MM.1S (cell line): ENCODE measurements around the gene CTPS2.

ENCODE experiments used
- EZH2 ChIP-seq: fragments of 300-600 bp; sonication (generic); optimal IDR thresholded peaks from 2 replicates; pipeline ENCODE3; 2017; ENCODE audit warnings: low read depth, mild to moderate bottlenecking, antibody characterized with exemption, low read length, mixed read lengths
- EZH2phosphoT487 ChIP-seq: fragments of 300-600 bp; sonication (generic); IDR thresholded peaks from 2 replicates; pipeline ENCODE4 v1.6.1; 2018; ENCODE audit warnings: antibody characterized with exemption, low read length
- TF ChIP-seq, protein P1 (sequence below): fragments of 300-600 bp; sonication (generic); IDR thresholded peaks from 2 replicates; pipeline ENCODE4 v1.5.1; 2016; ENCODE audit warnings: antibody characterized with exemption, low read length, mixed read lengths

DNA sequence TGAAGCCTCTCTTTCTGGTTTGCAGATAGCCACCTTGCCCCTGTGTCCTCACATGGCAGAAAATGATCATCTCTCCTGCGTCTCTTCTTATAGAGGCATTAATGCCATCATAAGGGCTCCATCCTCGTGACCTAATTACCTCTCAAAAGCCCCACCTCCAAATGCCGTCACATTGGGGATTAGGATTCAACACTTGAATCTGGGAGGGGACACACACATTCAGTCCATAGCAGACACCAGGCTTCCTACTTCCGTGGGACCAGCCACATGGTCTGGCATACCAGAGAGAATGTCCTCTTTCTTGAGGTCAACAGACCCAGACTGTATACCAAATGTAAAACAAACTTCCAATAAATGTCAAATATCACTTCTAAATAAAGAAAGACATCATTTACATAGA lies 144.8 kb downstream of the CTPS2 start:
- TF ChIP-seq, protein P1, sequence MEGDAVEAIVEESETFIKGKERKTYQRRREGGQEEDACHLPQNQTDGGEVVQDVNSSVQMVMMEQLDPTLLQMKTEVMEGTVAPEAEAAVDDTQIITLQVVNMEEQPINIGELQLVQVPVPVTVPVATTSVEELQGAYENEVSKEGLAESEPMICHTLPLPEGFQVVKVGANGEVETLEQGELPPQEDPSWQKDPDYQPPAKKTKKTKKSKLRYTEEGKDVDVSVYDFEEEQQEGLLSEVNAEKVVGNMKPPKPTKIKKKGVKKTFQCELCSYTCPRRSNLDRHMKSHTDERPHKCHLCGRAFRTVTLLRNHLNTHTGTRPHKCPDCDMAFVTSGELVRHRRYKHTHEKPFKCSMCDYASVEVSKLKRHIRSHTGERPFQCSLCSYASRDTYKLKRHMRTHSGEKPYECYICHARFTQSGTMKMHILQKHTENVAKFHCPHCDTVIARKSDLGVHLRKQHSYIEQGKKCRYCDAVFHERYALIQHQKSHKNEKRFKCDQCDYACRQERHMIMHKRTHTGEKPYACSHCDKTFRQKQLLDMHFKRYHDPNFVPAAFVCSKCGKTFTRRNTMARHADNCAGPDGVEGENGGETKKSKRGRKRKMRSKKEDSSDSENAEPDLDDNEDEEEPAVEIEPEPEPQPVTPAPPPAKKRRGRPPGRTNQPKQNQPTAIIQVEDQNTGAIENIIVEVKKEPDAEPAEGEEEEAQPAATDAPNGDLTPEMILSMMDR = no peak
- TF ChIP-seq EZH2 (no peak), EZH2phosphoT487 (no peak)
